Testis (tissue), 3 donors: Measurements from ENCODE around the gene MSMP. TPM values are rescaled to one million over a fixed set of nuclear protein-coding genes. Genes with fewer than 3 reads are reported as not detected.
A peak's percentile ranks its signal among the peaks of the same experiment; 100 is the strongest.

ENCODE experiments used
- DNase-seq: peaks from one replicate; pipeline ENCODE4 v3.0.0-alpha.2; 2019
- H3K27ac ChIP-seq, 2 donors: fragments of 200-600 bp; sonication (generic); one replicate each; pipeline ENCODE4 v1.5.1; 2019
- H3K27me3 ChIP-seq: fragments of 200-600 bp; sonication (generic); one replicate; pipeline ENCODE4 v1.5.1; 2019
- H3K36me3 ChIP-seq: fragments of 200-600 bp; sonication (generic); one replicate; pipeline ENCODE4 v1.5.1; 2017; ENCODE audit warnings: low read depth; ENCODE audit errors: missing control alignments
- H3K4me1 ChIP-seq: fragments of 200-600 bp; sonication (generic); one replicate; pipeline ENCODE4 v1.5.1; 2019
- H3K4me3 ChIP-seq, 2 donors: fragments of 200-600 bp; sonication (generic); one replicate each; pipeline ENCODE4 v1.5.1; 2017 to 2019
- H3K9me3 ChIP-seq: fragments of 200-600 bp; sonication (generic); one replicate; pipeline ENCODE4 v1.5.1; 2017
- CTCF ChIP-seq, 3 experiments: fragments of 450-650 bp in 2 of 3; fragments of 200-600 bp in 1 of 3; sonication (generic) in 1 of 3; IDR thresholded peaks; one replicate each; pipeline ENCODE4 v1.5.1; 2016 to 2019; ENCODE audit warnings: antibody characterized with exemption in 3 of 3, mild to moderate bottlenecking in 2 of 3, moderate library complexity in 1 of 3
- POLR2A ChIP-seq: fragments of 450-650 bp; IDR thresholded peaks from one replicate; pipeline ENCODE4 v1.6.1; 2017; ENCODE audit warnings: antibody characterized with exemption, mild to moderate bottlenecking, moderate library complexity
- WGBS, 2 donors: methylation state at CpG; one replicate each; pipeline ENCODE4 v1.1.5; 2018; 5-methylcytosine and 5-hydroxymethylcytosine counted together
- intact Hi-C: fragments of 100-400 bp; cut with DNase I; formaldehyde crosslinking; loops from one replicate; pipeline ENCODE4 v1.15.1; 2023; ENCODE audit warnings: low total_unique reads
- polyA plus RNA-seq: library from polyadenylated mRNA; stranded (reverse); fragments of 350-450 nt; fragmentation: Illumina TruSeq; extraction: RNeasy Lipid Tissue Mini Kit (QIAGEN cat#74804); gene quantifications from one replicate; pipeline ENCODE4 v1.2.3, GENCODE V29; 2014; ENCODE audit warnings: low read depth, low replicate concordance; ENCODE audit not compliant: insufficient read depth
- total RNA-seq, 2 donors: library from RNA; depleted of rRNA; stranded (reverse); fragments of >200 nt; gene quantifications; one replicate each; pipeline ENCODE4 v1.2.3, GENCODE V29; 2016

The MSMP gene
- total and polyA plus RNA-seq, 3 donors from 2014 or later: 1.7 to 1.9 TPM; not detected in 1

DNA sequence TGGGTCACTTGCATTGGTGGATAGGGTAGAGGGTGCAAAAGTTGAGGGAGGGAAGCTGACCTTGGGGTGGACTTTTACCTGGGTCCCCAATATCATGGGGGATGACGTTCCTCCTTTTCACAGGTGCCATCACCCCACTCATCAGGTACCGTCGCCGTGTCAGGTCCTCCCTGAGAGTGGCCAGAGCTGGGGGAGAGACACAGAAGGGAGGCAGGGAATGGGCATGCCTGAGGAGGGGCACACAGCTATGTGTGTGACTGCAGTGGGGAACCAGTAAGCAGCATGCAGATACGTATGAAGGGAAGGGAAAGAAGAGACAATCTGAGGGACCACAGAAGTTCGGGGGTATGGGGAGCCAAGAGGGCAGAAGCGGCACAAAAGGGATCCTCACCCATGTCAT lies 15.2 kb downstream of the MSMP start:
- H3K27ac ChIP-seq: no peak overlapping the region

GRCh38 chr9:35738186-35738585 lies 15.9 kb downstream of the MSMP start:
- intact Hi-C loops: loop anchor here (10.0 kb wide), 1 partner anchor 77 kb away; the partner anchor contains the start of genes HINT2 and SPAG8
- no peak for DNase-seq
- no peak overlapping the region for H3K27ac ChIP-seq
- H3K4me3 ChIP-seq: no peak overlapping the region
- H3K9me3 ChIP-seq: no peaks in the 10 kb centered on the region
- WGBS, 2 donors: 73 to 84% methylated on average over 3 to 4 of the region's 4 CpGs
- peaks cover 9% of the 10 kb centered on the region for H3K4me1 ChIP-seq
- H3K36me3 ChIP-seq: no peaks in the 10 kb centered on the region
- no peak for TF ChIP-seq CTCF (IDR thresholded peaks at IDR 0.05)
- TF ChIP-seq POLR2A: no peak
- H3K27me3 ChIP-seq: no peaks in the 10 kb centered on the region

More for the DNA sequence above, 15.2 kb downstream of the MSMP start:
- peaks cover 2% of the 10 kb centered on the region for H3K4me1 ChIP-seq
- H3K27me3 ChIP-seq: no peaks in the 10 kb centered on the region
- DNase-seq: no peak
- H3K9me3 ChIP-seq: no peaks in the 10 kb centered on the region
- no peak overlapping the region for H3K4me3 ChIP-seq
- no peaks in the 10 kb centered on the region for H3K36me3 ChIP-seq
- intact Hi-C loops: loop anchor here (10.0 kb wide), 1 partner anchor 76 kb away; the partner anchor contains the start of genes HINT2 and SPAG8
- TF ChIP-seq POLR2A (no peak), CTCF (IDR thresholded peaks at IDR 0.05) (no peak)
- 80 to 88% methylated on average over 7 of the region's 7 CpGs for WGBS, 2 donors

GRCh38 chr9:35737143-35737542 lies 16.9 kb downstream of the MSMP start:
- no peaks in the 10 kb centered on the region for H3K36me3 ChIP-seq
- no peaks in the 10 kb centered on the region for H3K9me3 ChIP-seq
- WGBS, 2 donors: 55 to 63% methylated on average over 7 of the region's 7 CpGs
- H3K27ac ChIP-seq: no peak overlapping the region
- H3K4me3 ChIP-seq: no peak overlapping the region
- TF ChIP-seq CTCF (IDR thresholded peaks at IDR 0.05) (no peak), POLR2A (no peak)
- intact Hi-C loops: loop anchor here (10.0 kb wide), 1 partner anchor 78 kb away; the partner anchor contains the start of genes HINT2 and SPAG8
- no peak for DNase-seq
- H3K27me3 ChIP-seq: no peaks in the 10 kb centered on the region
- H3K4me1 ChIP-seq: peaks cover 12% of the 10 kb centered on the region

DNA sequence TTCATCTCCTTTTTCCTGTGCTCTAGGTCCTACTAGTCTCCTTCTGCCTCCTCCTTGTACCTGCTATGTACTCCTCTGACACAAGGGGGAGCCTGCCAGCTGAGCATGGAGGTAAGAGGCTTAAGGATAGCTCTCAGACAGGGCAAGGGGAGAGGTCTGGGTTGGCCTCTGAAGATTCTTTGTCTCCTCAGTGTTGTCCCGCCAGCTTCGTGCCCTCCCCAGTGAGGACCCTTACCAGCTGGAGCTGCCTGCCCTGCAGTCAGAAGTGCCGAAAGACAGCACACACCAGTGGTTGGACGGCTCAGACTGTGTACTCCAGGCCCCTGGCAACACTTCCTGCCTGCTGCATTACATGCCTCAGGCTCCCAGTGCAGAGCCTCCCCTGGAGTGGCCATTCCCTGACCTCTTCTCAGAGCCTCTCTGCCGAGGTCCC lies 17.9 kb downstream of the MSMP start:
- intact Hi-C loops: loop anchor here (10.0 kb wide), 1 partner anchor 79 kb away; the partner anchor contains the start of genes HINT2 and SPAG8
- peaks cover 12% of the 10 kb centered on the region for H3K4me1 ChIP-seq
- no peaks in the 10 kb centered on the region for H3K36me3 ChIP-seq
- H3K9me3 ChIP-seq: no peaks in the 10 kb centered on the region
- peak; percentile 78 for DNase-seq
- WGBS, 2 donors: 57 to 61% methylated on average over 5 of the region's 5 CpGs
- no peak overlapping the region for H3K4me3 ChIP-seq
- TF ChIP-seq POLR2A (no peak), CTCF (IDR thresholded peaks at IDR 0.05) (peak; percentile 57 to 67 (median 60))
- no peaks in the 10 kb centered on the region for H3K27me3 ChIP-seq
- H3K27ac ChIP-seq: no peak overlapping the region

GRCh38 chr9:35734096-35734495 lies 20.0 kb downstream of the MSMP start:
- Histone ChIP-seq H3K36me3 (no peaks in the 10 kb centered on the region), H3K27ac (no peak overlapping the region), H3K9me3 (no peaks in the 10 kb centered on the region), H3K4me1 (peaks cover 33% of the 10 kb centered on the region), H3K4me3 (no peak overlapping the region), H3K27me3 (no peaks in the 10 kb centered on the region)
- 91 to 95% methylated on average over 3 of the region's 3 CpGs for WGBS, 2 donors
- TF ChIP-seq POLR2A: no peak
- no peak for TF ChIP-seq CTCF (IDR thresholded peaks at IDR 0.05)
- DNase-seq: no peak
- intact Hi-C loops: loop anchor here (10.0 kb wide), 1 partner anchor 81 kb away; the partner anchor contains the start of genes HINT2 and SPAG8
